ENCODE data around the gene FBXL7. TPM values are rescaled to one million over a fixed set of nuclear protein-coding genes. Genes with fewer than 3 reads are reported as not detected.

The FBXL7 gene
- total and polyA plus RNA-seq, 4 donors, result 0.24 to 1.4 (median 1.2) TPM

- TF ChIP-seq, protein P1, sequence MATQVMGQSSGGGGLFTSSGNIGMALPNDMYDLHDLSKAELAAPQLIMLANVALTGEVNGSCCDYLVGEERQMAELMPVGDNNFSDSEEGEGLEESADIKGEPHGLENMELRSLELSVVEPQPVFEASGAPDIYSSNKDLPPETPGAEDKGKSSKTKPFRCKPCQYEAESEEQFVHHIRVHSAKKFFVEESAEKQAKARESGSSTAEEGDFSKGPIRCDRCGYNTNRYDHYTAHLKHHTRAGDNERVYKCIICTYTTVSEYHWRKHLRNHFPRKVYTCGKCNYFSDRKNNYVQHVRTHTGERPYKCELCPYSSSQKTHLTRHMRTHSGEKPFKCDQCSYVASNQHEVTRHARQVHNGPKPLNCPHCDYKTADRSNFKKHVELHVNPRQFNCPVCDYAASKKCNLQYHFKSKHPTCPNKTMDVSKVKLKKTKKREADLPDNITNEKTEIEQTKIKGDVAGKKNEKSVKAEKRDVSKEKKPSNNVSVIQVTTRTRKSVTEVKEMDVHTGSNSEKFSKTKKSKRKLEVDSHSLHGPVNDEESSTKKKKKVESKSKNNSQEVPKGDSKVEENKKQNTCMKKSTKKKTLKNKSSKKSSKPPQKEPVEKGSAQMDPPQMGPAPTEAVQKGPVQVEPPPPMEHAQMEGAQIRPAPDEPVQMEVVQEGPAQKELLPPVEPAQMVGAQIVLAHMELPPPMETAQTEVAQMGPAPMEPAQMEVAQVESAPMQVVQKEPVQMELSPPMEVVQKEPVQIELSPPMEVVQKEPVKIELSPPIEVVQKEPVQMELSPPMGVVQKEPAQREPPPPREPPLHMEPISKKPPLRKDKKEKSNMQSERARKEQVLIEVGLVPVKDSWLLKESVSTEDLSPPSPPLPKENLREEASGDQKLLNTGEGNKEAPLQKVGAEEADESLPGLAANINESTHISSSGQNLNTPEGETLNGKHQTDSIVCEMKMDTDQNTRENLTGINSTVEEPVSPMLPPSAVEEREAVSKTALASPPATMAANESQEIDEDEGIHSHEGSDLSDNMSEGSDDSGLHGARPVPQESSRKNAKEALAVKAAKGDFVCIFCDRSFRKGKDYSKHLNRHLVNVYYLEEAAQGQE (IDR thresholded peaks at IDR 0.05), result no peak
Observed at GRCh38 chr5:15752663-15753285, 252.8 kb downstream of the FBXL7 start (continued).

GRCh38 chr5:15753752-15754151 is 253.8 kb downstream of the FBXL7 start:
- TF ChIP-seq EGR1 (IDR thresholded peaks at IDR 0.05; ENCODE audit: low read depth in 2 of 2), result no peak
- TF ChIP-seq MAX (IDR thresholded peaks at IDR 0.05), result no peak
- TF ChIP-seq FOXA1 (IDR thresholded peaks at IDR 0.05), result no peak
- TF ChIP-seq HNF4G (IDR thresholded peaks at IDR 0.05), result no peak
- no peak for TF ChIP-seq GABPA (IDR thresholded peaks at IDR 0.05 in 1 of 2, conservative IDR thresholded peaks at IDR 0.05 in 1 of 2)
- no peak for TF ChIP-seq CTCF (IDR thresholded peaks at IDR 0.05; ENCODE audit: low read depth, low read length, missing input control)
- TF ChIP-seq ZBTB33 (IDR thresholded peaks at IDR 0.05), result no peak
- no peaks in the 10 kb centered on the region for H3K27me3 ChIP-seq (ENCODE audit: control insufficient read depth in 4 of 4, insufficient read depth in 4 of 4, low read length in 3 of 4)
- 85% methylated on average over 1 of the region's 1 CpG for WGBS
- H3K36me3 ChIP-seq (ENCODE audit: control insufficient read depth in 4 of 4, insufficient read depth in 3 of 4, low read depth in 1 of 4, low read length in 3 of 4), result no peaks in the 10 kb centered on the region
- H3K4me3 ChIP-seq (ENCODE audit: low read depth in 1 of 3, low read length in 3 of 3), result no peak overlapping the region
- H3K27ac ChIP-seq (ENCODE audit: low read depth in 1 of 2, low read length in 2 of 2), result no peak overlapping the region
- DNase-seq (ENCODE audit: low spot score), result no peak
- H3K9ac ChIP-seq (ENCODE audit: low read depth in 1 of 2, low read length in 2 of 2), result no peak overlapping the region
- H3K4me1 ChIP-seq (ENCODE audit: control insufficient read depth in 4 of 4, insufficient read depth in 4 of 4, low read length in 3 of 4), result no peaks in the 10 kb centered on the region
- peaks cover 0 to 4% (median 0%) of the 10 kb centered on the region in 4 donors for H3K9me3 ChIP-seq (ENCODE audit: control insufficient read depth in 4 of 4, low read length in 3 of 4)

DNA sequence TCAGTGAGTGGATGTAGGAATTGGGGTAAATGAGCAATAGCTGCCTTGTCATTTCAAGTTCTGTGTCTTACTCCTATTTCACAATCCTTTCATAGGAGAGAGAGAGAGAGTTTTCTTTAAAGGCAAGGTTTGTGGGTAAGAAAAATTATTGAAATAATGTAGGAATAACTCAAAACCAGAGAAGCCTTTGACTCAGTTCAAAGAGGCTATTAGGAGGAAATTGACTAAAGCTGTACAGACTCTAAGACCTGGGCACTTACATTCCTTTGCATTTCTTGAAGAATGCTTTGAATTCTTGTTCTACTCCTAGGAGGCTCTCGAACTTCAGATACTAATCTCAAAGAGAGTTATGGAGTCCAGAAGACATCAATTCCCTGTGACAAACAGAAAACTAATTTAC is 257.1 kb downstream of the FBXL7 start:
- no peaks in the 10 kb centered on the region for H3K27me3 ChIP-seq (ENCODE audit: control insufficient read depth in 4 of 4, insufficient read depth in 4 of 4, low read length in 3 of 4)
- no peak overlapping the region for H3K4me3 ChIP-seq (ENCODE audit: low read depth in 1 of 3, low read length in 3 of 3)
- H3K36me3 ChIP-seq (ENCODE audit: control insufficient read depth in 4 of 4, insufficient read depth in 3 of 4, low read depth in 1 of 4, low read length in 3 of 4), result no peaks in the 10 kb centered on the region
- H3K27ac ChIP-seq (ENCODE audit: low read depth in 1 of 2, low read length in 2 of 2), result no peak overlapping the region
- DNase-seq (ENCODE audit: low spot score), result no peak
- H3K9me3 ChIP-seq (ENCODE audit: control insufficient read depth in 4 of 4, low read length in 3 of 4), result peaks cover 0 to 4% (median 0%) of the 10 kb centered on the region in 4 donors
- no peaks in the 10 kb centered on the region for H3K4me1 ChIP-seq (ENCODE audit: control insufficient read depth in 4 of 4, insufficient read depth in 4 of 4, low read length in 3 of 4)
- H3K9ac ChIP-seq (ENCODE audit: low read depth in 1 of 2, low read length in 2 of 2), result no peak overlapping the region
- 49% methylated on average over 1 of the region's 1 CpG for WGBS
- no peak for TF ChIP-seq FOXA1 (IDR thresholded peaks at IDR 0.05)
- TF ChIP-seq FOXA2 (IDR thresholded peaks at IDR 0.05), result no peak
- no peak for TF ChIP-seq GABPA (IDR thresholded peaks at IDR 0.05 in 1 of 2, conservative IDR thresholded peaks at IDR 0.05 in 1 of 2)
- no peak for TF ChIP-seq JUND (IDR thresholded peaks at IDR 0.05)
- no peak for TF ChIP-seq EGR1 (IDR thresholded peaks at IDR 0.05; ENCODE audit: low read depth in 2 of 2)
- no peak for TF ChIP-seq TAF1 (conservative IDR thresholded peaks at IDR 0.05)
- no peak for TF ChIP-seq HNF4G (IDR thresholded peaks at IDR 0.05)
- no peak for TF ChIP-seq CTCF (IDR thresholded peaks at IDR 0.05; ENCODE audit: low read depth, low read length, missing input control)
- TF ChIP-seq YY1 (IDR thresholded peaks at IDR 0.05), result no peak
- no peak for TF ChIP-seq HNF4A (conservative IDR thresholded peaks at IDR 0.05)
- no peak for TF ChIP-seq RXRA (IDR thresholded peaks at IDR 0.05)
- no peak for TF ChIP-seq ZBTB33 (IDR thresholded peaks at IDR 0.05)
- no peak for TF ChIP-seq NR2F2 (IDR thresholded peaks at IDR 0.05)

All from liver (tissue), 9 donors.